SHP77 treated with DMSO at 0.1 percent for 48 hours (cell line): ENCODE results near the gene UPB1.

ENCODE experiments used
- DNase-seq: peaks from one replicate; lab custom pipeline; 2025; lab: John Stamatoyannopoulos, UW

UPB1 gene

DNA sequence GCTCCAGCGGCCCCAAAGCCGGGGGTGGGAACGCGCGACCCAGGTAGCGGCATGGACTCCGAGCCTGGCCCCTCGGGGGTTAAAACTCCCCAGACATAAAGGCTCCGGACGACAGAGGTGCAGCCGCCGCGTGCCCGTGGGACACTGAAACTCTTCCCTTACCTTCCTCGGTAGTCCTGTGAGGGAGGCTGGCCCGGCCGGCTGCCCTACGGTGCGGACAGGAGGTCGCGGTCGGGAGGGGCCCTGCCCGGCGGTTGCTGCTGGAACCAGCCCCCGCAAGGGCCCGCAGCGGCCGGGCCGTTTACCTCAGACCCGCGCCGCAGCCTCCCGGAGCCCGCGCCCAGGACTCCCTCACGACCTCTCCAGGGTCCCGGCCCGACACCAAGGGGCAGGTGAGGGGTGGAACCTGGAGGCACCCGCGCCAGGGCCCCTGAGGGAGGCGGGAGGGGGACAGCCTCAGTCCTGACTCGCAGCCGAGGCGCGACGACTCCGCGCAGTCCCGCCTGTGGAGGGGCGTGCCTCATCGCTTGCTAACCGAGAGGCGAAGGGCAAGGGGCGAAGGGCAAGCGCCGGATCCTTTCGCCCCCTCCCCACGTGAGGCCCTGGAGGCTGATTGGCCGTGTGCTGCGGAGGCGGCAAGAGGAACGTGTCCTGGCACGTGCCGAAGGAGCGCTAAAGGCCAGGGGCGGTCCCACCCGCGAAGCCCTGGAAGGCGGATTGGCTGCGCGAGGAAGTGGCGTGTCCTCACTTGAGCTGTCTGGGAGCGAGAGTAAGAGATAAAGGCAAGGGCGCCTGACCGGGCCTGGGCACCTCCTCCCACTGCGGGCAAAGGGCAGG lies at the start of gene UPB1:
Gene UPB1 (plus strand): TSS at position 805 of the 837 bp plus-strand sequence. CDS start 72 bp downstream, outside the sequence.
- DNase-seq, result no peak

DNA sequence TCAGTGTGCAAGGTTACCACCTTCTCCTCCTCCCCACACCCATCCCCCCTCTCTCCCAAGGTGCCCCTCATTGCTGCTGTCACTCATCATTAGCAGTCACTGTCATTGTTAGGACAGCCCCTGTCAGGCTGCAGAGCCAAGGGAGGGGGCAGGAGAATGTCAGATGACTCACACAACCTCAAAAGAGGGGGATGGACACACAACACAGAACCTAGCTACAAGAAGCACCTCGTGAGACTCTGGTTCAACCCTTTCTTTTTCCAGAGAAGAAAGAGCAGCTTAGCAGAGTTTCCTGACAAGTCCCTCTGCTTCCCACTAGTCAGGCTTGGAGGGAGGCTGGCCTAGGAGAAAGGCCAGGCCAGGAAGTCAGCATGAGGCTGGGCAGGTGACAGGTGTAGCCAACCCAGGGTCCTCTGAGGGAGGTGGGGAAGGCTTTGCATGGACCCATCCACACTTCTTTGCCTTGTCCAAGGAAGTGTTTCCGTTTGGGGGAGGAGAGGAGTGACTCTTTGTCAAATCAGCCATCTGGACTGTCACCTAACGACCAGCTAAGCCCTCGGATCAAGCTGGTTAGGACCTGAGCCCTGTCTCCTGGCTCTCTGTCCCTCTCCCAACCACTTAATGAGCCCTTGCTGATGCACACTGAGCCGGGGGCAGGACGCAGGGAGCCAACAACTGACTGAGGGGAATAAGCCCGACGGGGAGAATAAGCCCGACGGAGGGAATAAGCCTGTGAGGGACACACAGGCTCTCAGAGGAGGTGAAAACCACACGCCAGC lies 49.5 kb upstream of the UPB1 start:
- DNase-seq, result no peak

DNA sequence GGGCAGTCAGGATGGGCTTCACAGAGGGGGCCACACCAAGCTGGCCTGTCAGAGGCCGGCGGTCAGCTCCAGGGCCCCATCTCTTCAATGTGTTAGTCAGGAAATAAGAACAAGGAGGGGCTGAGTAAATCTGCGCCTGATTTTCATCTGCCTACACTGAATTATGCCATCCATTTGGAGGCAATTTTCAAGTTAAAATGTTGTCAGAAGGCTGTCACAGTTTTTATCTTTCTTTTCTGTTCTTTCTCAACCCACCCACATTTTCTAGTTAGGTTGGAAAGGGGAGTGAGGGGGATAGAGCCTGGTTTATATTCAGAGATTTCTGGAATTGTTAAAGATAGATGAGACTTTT lies 48.9 kb upstream of the UPB1 start:
- DNase-seq, result no peak

DNA sequence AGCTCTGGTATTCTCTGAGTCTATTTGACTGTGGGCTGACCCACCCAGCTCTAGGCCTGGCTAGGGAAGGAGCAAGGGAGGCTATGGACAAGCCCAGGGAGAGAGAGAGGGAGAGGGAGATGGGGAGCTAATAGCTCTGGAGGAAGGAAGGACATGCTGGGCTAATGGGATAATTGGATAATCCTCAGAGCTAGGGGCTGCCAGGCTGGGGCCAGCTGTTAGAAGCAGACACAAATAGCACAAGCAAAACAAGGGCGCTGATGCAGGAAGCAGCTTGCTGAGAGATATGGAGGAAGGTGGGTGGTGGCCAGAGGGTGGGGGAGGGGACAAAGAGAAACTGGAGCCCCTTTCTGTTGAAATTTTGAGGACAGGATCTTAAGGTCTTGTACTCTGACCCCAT lies 44.5 kb upstream of the UPB1 start:
- DNase-seq, result no peak

DNA sequence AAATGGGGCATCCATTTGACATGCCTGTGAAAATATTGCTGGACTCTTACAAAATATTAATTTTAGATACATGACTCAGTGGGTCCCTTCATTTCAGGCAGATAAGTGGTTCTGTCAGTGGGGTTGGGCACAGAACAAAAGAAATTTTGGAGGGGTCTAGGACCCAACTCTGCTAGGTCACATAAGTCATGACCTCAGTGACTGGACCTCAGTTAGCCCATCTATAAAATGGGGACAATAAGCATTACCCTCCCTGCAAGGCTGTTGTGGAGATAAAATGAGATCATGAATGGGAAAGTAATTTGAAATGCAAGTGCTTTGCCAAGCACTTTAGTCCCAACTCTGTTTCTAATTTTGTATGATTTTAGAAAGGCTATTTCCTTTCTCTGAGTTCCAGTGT lies 44.0 kb upstream of the UPB1 start:
- DNase-seq, result no peak

DNA sequence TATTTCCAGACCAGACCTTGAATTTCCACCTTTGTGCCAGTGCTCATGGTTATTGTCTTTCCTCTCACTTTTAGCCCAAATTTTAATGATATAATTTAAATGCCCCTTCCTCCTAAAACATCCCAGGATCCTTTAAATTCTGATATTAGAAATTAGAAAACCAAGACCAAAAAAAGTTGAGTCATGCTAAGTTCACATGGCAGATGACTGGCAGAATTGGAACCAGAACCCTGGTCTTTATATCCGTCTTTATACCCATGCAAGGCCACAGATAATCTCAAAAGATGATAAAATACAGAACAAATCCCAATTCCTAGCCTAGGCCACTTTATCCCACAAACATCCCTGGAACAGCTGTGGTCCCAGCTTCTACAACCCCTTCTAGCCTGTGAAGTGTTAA lies 41.3 kb upstream of the UPB1 start:
- DNase-seq, result no peak

DNA sequence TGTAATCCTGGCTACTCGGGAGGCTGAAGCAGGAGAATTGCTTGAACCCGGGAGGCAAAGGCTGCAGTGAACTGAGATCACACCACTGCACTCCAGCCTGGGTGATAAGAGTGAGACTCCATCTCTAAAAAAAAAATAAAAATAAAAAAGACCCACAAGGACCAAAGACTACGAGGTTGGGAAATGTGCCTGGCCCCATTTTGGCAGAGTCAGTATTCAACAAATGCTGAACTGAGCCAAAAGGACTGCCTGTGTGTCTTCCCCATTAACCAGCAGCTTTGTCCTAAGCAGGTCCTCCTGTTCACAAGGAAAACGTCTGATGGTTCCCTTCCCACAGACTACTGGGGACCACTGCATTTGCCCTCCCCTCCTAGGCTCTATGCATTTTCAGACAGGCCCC lies 40.1 kb upstream of the UPB1 start:
- DNase-seq, result no peak

DNA sequence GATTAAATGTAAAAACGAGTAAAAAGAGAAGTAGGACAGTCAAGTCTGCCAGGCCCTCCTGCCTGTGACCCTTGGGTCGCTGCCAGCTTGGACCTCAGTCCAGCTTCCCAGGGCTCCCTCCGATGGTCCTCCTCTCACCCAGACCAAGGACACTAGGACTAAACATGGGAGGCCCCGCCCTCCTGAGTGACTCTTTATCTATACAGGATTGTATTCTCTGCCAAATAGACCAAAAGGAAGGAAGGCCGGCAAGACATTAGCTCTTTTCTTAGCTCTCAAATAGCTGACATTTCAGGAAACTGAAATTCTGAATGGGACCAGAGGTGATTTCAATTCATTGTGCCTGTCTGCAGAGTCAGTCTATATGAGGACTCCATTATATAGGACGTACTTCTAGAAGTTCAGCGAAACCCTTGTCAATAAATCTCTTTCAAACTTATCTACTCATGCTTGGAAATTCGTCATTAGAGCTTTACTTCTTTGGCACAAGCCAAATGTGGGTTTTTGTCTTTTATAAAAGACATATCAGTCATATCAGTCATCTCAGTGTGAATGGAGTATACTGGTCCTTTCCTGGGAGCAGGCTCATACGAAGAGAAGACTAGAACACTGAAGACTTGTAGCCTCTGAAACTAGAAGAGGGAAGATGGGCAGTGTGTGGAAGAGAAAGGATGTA lies 39.2 kb upstream of the UPB1 start:
- no peak for DNase-seq

DNA sequence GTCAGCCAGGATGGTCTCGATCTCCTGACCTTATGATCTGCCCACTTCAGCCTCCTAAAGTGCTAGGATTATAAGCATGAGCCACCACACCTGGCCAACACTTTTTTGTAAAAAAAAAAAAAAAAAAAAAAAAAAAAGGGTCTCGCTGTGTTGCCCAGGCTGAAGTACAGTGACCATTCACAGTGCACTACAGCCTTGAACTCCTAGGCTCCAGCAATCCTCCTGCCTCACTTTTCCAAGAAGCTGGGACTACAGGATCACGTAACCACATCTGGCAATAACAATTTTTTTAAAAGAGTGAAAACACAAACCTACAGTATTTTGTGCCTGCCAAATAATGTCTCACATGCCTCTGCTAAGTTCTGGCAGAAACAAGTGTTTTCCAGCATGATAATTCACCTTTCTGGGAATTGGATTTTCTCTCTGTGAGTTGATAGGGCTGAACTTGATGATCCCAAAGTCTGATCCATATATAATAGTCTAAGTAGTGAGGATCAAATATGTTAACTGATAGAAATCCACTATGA lies 37.2 kb upstream of the UPB1 start:
- no peak for DNase-seq

DNA sequence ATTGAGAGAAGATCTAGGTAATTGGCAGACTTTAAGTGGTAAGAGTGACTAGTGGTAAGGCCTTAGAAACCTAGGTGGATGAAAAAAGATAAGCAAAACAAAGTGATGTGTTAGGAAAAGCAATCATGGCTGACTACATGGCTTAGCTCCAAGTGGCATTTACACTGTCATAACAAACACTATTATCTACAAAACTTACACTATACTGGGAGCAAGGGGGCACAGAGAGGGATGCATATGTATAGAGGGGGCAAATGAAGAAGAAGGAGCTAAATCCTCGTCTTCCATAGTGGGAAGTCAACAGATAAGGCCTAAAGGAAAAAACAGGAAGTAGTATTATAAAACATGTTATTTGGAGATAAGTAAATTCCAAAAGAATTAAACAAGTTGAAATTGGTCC lies 35.2 kb upstream of the UPB1 start:
- no peak for DNase-seq

DNA sequence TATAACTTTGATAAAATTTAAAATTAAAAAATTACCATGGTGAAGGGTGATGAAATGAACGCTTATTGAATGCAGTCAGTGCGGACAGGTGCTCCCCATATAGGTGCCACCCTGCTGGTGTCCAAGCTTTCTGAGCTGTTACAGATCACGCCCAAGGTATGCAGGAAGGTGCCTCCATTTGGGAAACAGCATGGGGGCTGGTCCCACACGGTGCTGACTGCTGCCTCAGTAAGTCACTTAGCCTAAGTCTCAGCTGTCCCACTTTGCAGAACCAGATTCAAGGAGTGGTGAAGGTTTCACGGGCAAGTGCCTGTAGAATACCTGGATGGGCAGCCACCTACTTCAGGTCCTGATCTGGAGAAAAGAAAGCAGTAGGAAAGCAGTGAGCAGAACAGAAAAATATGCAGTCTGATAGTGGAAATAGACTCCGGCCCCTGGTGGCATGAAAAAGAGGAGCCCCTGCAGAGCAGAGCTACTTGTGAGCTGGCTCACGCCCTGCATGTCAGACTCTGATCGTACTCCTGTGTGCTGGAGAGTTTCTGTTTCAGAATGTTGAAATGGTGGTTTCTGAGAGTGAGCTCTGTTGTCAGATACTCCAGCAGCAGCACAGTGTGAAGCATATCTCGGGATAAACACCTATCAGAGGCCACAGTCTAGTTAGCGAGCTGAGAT lies 34.6 kb upstream of the UPB1 start:
- no peak for DNase-seq

DNA sequence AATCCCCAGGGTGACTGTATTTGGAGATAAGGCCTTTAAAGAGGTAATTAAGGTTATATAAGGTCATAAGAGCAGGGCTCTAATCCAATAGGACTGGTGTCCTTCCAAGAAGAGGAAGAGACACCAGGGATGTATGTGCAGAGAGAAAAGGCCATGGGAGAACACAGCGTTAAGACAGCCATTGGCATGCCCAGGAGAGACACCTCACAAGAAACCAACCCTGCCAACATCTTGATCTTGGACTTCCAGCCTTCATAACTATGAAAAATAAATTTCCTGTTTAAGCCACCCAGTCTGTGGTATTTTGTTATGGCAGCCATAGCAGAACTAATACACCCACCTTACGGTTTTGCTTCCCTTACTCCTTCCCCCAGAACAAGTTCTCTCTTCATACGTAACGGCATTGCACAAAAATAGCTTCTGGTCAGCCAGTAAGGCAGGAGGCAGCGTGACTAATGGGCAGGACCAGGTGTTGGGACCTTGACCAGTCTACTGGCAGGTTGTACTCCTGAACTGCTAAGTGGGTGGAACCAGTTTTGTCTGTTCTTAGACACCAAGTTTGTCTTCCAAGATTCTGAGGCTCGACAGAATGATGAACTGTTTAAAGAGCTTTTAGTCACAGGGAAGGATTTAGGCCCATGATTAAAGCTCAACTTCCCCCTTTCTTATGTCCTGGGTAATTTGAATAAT lies 31.9 kb upstream of the UPB1 start:
- DNase-seq, result no peak

DNA sequence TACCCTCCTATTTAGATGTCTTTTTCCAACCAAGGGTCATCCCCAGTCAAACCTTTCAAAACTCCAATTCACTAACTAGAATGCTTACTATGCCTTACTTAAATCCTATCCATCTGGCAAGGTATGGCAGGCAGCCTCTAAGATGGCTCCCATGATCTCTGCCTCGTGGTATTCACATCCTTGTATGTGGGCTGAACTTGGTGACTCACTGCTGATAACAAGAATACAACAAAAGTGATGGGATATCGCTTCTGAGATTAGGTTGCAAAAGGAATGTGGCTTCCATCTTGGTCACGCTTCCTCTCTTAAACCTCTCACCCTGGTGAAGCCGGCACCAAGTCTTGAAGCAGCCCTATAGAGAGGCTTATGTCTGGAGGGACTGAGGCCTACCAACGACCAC lies 29.6 kb upstream of the UPB1 start:
- DNase-seq, result no peak

DNA sequence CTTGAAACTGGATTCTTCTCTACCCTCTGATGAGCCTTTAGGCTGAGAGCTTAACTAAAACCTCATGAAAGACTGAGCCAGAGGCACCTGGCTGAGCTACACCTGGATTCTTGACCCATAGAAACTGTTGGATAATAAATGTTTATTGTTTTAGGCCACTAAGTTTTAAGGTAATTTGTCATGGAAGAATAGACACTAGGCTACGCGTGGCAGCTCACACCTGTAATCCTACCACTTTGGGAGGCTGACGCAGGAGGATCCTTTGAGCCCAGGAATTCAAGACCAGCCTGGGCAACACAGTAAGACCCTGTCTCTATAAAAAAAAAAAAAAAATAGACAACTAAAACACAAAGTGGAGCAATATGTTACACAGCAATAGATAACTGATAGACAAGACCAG lies 29.2 kb upstream of the UPB1 start:
- DNase-seq, result no peak

DNA sequence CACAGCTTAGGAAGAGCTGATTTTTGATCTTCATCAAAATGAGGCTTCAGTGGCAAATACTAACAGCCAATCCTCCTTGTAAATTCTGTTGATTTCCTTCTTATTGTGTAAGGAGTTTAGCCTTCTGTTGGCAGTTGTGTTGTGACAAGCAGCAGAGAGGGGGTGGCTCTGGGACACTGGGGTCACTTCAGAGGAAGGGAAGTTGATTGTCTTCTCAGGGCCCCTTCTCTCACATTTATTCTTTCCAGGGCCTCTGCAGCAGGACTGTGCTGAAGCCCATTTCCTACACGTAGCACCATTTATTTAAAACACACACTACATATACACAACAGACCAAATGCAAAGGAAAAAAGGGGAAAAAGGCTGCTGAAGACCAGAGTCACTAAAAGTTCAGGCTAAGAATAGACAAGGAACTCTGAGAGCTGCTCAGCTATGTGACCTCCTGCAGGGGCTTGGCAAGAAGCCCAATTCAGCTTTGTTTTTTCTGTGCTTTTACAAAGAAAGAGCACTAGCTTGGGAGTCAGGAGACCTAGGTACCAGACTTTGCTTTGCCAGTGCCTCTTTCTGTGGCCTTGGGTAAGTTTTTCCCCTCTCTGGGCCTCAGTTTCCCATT lies 28.3 kb upstream of the UPB1 start:
- DNase-seq, result no peak

DNA sequence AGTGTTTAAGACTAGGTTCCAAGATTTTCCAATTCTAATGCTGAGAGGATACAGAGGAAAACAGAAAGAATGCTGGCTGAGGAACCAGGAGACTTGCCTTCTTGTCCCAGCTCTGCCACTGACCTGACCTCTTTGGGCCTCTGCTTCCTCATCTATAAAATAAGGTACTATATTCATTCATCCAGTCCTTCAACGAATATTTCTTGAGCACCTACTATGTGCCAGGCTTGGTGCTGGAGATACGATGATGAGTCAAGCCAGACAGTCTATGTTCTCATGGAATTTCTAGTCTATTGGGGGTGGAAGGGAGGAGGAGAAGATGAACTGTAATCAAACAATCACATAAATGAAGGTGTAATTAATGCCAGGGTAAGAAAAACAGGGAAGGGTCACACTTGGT lies 27.8 kb upstream of the UPB1 start:
- DNase-seq, result no peak

DNA sequence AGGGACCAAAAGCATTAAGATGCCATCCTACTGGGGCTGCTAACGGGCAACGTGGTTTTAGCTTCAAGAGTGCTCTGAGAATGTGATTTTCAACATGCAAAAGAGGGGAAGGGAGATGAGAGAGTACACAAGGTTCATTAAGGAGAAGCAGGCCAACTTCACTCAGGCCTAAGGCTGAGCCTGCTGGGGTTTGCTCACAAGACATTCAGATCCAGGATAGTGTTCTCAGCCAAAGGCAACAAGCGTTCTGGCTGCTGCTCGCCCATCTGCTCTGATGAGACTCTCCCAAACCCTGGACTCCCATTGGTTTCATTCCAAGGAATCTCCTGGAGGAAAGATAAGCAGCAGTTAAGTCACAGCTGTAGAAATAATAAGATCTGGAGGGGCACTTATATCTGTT lies 23.6 kb upstream of the UPB1 start:
- no peak for DNase-seq

DNA sequence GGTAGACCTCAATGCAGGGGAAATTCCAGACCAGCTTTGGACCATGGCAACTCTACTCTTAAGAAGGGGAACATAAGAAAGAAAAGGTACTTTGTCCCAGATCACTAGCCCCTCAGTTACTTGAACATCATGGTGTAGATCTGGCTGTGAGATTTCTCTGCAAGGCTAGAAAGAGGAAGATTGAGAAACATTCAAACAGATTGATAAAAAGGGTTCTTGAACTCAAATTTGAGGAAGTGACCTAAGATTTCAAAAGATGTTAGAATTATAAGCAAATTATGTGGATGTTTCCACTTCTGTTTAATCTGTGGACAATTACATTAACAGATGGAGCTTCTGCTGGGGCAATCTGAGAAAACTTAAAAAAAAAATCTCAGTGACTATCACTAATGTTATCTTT lies 21.8 kb upstream of the UPB1 start:
- DNase-seq, result no peak

DNA sequence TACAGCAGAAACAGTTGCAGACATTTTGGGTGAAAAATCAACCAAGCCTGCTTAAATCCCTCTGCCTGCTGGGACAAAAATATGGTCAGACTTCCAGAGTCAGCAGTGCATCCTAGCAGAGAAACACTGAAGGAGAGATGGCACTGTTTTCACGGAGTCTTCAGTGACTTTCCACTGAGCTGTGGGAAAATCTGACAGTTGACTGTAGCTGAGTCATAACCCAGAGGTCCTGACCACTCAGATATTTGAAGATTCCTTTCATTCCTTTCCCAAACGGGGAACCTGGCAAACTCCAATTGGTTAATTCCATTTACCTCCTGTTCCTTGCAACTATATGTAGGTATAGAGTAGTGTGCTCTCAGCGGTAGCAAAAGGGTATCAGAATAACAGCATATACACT lies 20.9 kb upstream of the UPB1 start:
- no peak for DNase-seq

DNA sequence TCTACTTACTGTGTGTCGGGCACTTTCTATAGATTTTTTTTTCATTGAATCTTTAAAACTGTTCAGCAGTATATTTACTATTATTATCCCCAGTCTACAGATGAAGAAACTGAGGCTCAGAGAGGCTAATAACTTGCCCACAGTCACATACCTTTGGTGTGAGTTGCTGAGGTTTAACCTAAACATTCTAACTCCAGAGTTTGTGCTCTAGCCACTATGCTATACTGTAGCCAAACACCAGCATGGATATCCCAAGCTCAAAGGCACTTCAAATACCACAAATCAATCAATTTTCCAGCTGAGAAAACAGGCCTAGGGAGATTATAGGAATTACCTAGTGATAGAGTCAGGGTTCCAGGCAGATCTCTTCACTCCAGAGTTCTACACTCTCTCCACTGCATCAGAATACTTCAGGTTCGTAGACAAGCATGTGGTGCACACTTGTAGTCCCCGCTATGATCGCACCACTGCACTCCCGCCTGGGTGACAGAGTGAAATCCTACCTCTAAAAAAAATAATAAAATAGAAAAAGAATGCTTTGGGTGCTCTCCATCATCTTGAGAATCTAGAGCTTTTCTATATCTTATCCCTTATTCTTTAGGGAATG lies 20.4 kb upstream of the UPB1 start:
- no peak for DNase-seq

DNA sequence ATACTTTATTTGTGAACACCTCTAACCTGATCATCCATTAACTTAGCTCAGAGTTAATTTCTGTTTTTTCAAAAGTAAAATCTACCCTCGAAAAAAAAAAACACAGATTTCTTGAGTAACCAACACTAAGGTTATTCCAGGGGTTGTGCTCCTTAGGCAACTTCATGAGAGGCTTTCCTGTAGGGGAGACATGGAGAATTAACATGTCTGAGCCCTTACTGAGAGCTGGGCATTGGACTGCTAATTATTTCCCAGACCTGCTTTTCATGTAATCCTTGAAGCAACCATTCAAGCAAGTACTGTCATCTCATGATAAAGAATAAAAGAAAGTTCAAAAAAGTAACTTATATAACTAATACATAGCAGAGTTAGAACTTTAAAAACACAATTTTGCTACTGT lies 13.5 kb upstream of the UPB1 start:
- DNase-seq, result no peak
